CD4-positive, alpha-beta memory T cell (primary cell): Measurements from ENCODE around the gene RABL3. TPM values are rescaled to one million over a fixed set of nuclear protein-coding genes. Genes with fewer than 3 reads are reported as not detected.
A peak's percentile ranks its signal among the peaks of the same experiment; 100 is the strongest.

Experiments used
- CTCF ChIA-PET: fragments of 350-600 bp; sonication (Branson Sonifier 250); formaldehyde crosslinking; loops from one replicate; lab custom pipeline; 2021; ENCODE audit warnings: inconsistent platforms; ENCODE audit not compliant: partially characterized antibody; lab: Charles Lee
- POLR2A ChIA-PET: fragments of 350-600 bp; sonication (Branson Sonifier 250); formaldehyde crosslinking; loops from one replicate; lab custom pipeline; 2021; ENCODE audit not compliant: partially characterized antibody; lab: Charles Lee
- DNase-seq, 5 donors: peaks; one replicate each; pipeline versions ENCODE4 v3.0.0 to v3.0.0-alpha.2; 2020 to 2022; ENCODE audit warnings: mixed read lengths in 1 of 5
- H3K27ac ChIP-seq: one replicate; pipeline ENCODE4 v1.7.0; 2013; ENCODE audit warnings: low read depth, low read length
- H3K27me3 ChIP-seq: 2 replicates; pipeline ENCODE4 v1.7.0; 2013; ENCODE audit warnings: mild to moderate bottlenecking, low read length, moderate library complexity; ENCODE audit not compliant: insufficient read depth
- H3K36me3 ChIP-seq: 2 replicates; pipeline ENCODE4 v1.7.0; 2013; ENCODE audit warnings: mild to moderate bottlenecking, low read length, moderate library complexity; ENCODE audit not compliant: insufficient read depth
- H3K4me1 ChIP-seq: 2 replicates; pipeline ENCODE4 v1.7.0; 2013; ENCODE audit warnings: mild to moderate bottlenecking, low read length, moderate library complexity; ENCODE audit not compliant: insufficient read depth
- H3K4me3 ChIP-seq, 2 donors: one replicate each; pipeline ENCODE4 v1.7.0; 2013; ENCODE audit warnings: low read length in 2 of 2, mild to moderate bottlenecking in 1 of 2
- H3K9me3 ChIP-seq, 2 donors: one replicate each; pipeline ENCODE4 v1.7.0; 2013; ENCODE audit warnings: low read length in 2 of 2, control low read depth in 1 of 2; ENCODE audit not compliant: control insufficient read depth in 1 of 2
- H3K27ac Mint-ChIP-seq, 7 donors: one replicate each; pipeline ENCODE4 v1.8.0; 2020 to 2021; ENCODE audit warnings: mixed read lengths in 7 of 7, mild to moderate bottlenecking in 6 of 7, inconsistent platforms in 3 of 7, moderate library complexity in 3 of 7
- H3K27me3 Mint-ChIP-seq, 2 donors: one replicate each; pipeline ENCODE4 v1.8.0; 2020 to 2021; ENCODE audit warnings: mixed read lengths in 2 of 2
- H3K36me3 Mint-ChIP-seq, 2 donors: one replicate each; pipeline ENCODE4 v1.8.0; 2020 to 2021; ENCODE audit warnings: mixed read lengths in 2 of 2, inconsistent platforms in 1 of 2, mild to moderate bottlenecking in 1 of 2
- H3K4me1 Mint-ChIP-seq, 4 donors: one replicate each; pipeline ENCODE4 v1.8.0; 2020 to 2021; ENCODE audit warnings: mixed read lengths in 4 of 4, mild to moderate bottlenecking in 1 of 4
- H3K4me3 Mint-ChIP-seq, 8 donors: one replicate each; pipeline ENCODE4 v1.8.0; 2020 to 2021; ENCODE audit warnings: mixed read lengths in 8 of 8, mild to moderate bottlenecking in 7 of 8, moderate library complexity in 6 of 8, inconsistent platforms in 3 of 8
- H3K9me3 Mint-ChIP-seq, 8 donors: one replicate each; pipeline ENCODE4 v1.8.0; 2020 to 2021; ENCODE audit warnings: mixed read lengths in 8 of 8, mild to moderate bottlenecking in 5 of 8, inconsistent platforms in 3 of 8, moderate library complexity in 1 of 8
- intact Hi-C: fragments of 100-400 bp; cut with micrococcal nuclease; formaldehyde crosslinking; loops from one replicate; pipeline ENCODE4 v1.15.1; 2023
- polyA plus RNA-seq, 2 donors: library from polyadenylated mRNA; unstranded; fragments of 300-500 nt; fragmentation: Illumina TruSeq; gene quantifications; one replicate each; pipeline ENCODE4 v1.2.3, GENCODE V29; 2021
- total RNA-seq, 2 experiments: library from RNA; stranded (reverse); gene quantifications; one replicate each; pipeline ENCODE4 v1.2.3, GENCODE V29; 2021

The RABL3 gene
- total and polyA plus RNA-seq, 4 experiments from 2014 or later, result 31.9 to 37.4 (median 33.9) TPM

GRCh38 chr3:120689395-120689794 lies 52.9 kb downstream of the RABL3 start:
- no peaks in the 10 kb centered on the region for H3K9me3 ChIP-seq
- CTCF ChIA-PET, result no interaction called here
- no peak overlapping the region for H3K4me3 Mint-ChIP-seq

GRCh38 chr3:120688121-120688520 lies 54.2 kb downstream of the RABL3 start:
- H3K36me3 ChIP-seq, result no peaks in the 10 kb centered on the region
- CTCF ChIA-PET, result no interaction called here
- no peaks in the 10 kb centered on the region for H3K4me1 Mint-ChIP-seq
- POLR2A ChIA-PET, result interaction anchor here (1.1 kb wide), 1 partner anchor 31 kb away, joined by 3 read pairs; no protein-coding TSS in a partner anchor
- H3K4me3 ChIP-seq, result no peak overlapping the region
- intact Hi-C loops, result no loop called here
- H3K4me1 ChIP-seq, result no peaks in the 10 kb centered on the region
- H3K9me3 Mint-ChIP-seq, result no peaks in the 10 kb centered on the region
- H3K9me3 ChIP-seq, result no peaks in the 10 kb centered on the region
- no peak for DNase-seq
- no peaks in the 10 kb centered on the region for H3K27me3 ChIP-seq
- H3K27me3 Mint-ChIP-seq, result no peaks in the 10 kb centered on the region
- no peak overlapping the region for H3K27ac Mint-ChIP-seq
- H3K27ac ChIP-seq, result no peak overlapping the region
- peaks cover 33 to 35% of the 10 kb centered on the region in 2 donors for H3K36me3 Mint-ChIP-seq
- H3K4me3 Mint-ChIP-seq, result no peak overlapping the region

More at GRCh38 chr3:120689395-120689794, 52.9 kb downstream of the RABL3 start:
- H3K27ac ChIP-seq, result no peak overlapping the region
- no peak overlapping the region for H3K4me3 ChIP-seq
- H3K9me3 Mint-ChIP-seq, result no peaks in the 10 kb centered on the region
- no peak for DNase-seq
- POLR2A ChIA-PET, result no interaction called here
- no peaks in the 10 kb centered on the region for H3K4me1 ChIP-seq
- H3K27me3 Mint-ChIP-seq, result no peaks in the 10 kb centered on the region
- intact Hi-C loops, result no loop called here
- peaks cover 38 to 41% of the 10 kb centered on the region in 2 donors for H3K36me3 Mint-ChIP-seq
- peak overlapping the region in 2 of 7 donors; percentile 62 to 63 for H3K27ac Mint-ChIP-seq
- H3K4me1 Mint-ChIP-seq, result no peaks in the 10 kb centered on the region
- H3K27me3 ChIP-seq, result no peaks in the 10 kb centered on the region
- H3K36me3 ChIP-seq, result no peaks in the 10 kb centered on the region

- Histone ChIP-seq H3K9me3 (no peaks in the 10 kb centered on the region), H3K27me3 (no peaks in the 10 kb centered on the region), H3K4me3 (no peak overlapping the region), H3K36me3 (no peaks in the 10 kb centered on the region), H3K27ac (no peak overlapping the region), H3K4me1 (no peaks in the 10 kb centered on the region)
- ChIA-PET POLR2A (no interaction called here), CTCF (interaction anchor here (0.9 kb wide), 1 partner anchor 14 kb away, joined by 3 read pairs; no protein-coding TSS in a partner anchor)
- peaks cover 21 to 25% of the 10 kb centered on the region in 2 donors for H3K36me3 Mint-ChIP-seq
- no peak overlapping the region for H3K27ac Mint-ChIP-seq
- H3K4me3 Mint-ChIP-seq, result no peak overlapping the region
- DNase-seq, result no peak
- intact Hi-C loops, result no loop called here
- no peaks in the 10 kb centered on the region for H3K27me3 Mint-ChIP-seq
- H3K9me3 Mint-ChIP-seq, result no peaks in the 10 kb centered on the region
- peaks cover 0 to 1% (median 0%) of the 10 kb centered on the region in 4 donors for H3K4me1 Mint-ChIP-seq
These were observed 56.9 kb downstream of the RABL3 start for GRCh38 chr3:120685411-120685810.

GRCh38 chr3:120684896-120685295 lies 57.4 kb downstream of the RABL3 start:
- H3K36me3 Mint-ChIP-seq, result peaks cover 21 to 24% of the 10 kb centered on the region in 2 donors
- H3K27me3 Mint-ChIP-seq, result no peaks in the 10 kb centered on the region
- Histone ChIP-seq H3K27me3 (no peaks in the 10 kb centered on the region), H3K9me3 (no peaks in the 10 kb centered on the region), H3K4me3 (no peak overlapping the region), H3K36me3 (no peaks in the 10 kb centered on the region), H3K27ac (no peak overlapping the region), H3K4me1 (no peaks in the 10 kb centered on the region)
- H3K4me1 Mint-ChIP-seq, result peaks cover 0 to 1% (median 0%) of the 10 kb centered on the region in 4 donors
- H3K4me3 Mint-ChIP-seq, result no peak overlapping the region
- peak overlapping the region in 1 of 7 donors; percentile 49 for H3K27ac Mint-ChIP-seq
- ChIA-PET POLR2A (no interaction called here), CTCF (interaction anchor here (0.9 kb wide), 1 partner anchor 14 kb away, joined by 3 read pairs; no protein-coding TSS in a partner anchor)
- intact Hi-C loops, result no loop called here
- no peaks in the 10 kb centered on the region for H3K9me3 Mint-ChIP-seq
- no peak for DNase-seq

- DNase-seq, result no peak
- H3K27me3 Mint-ChIP-seq, result no peaks in the 10 kb centered on the region
- no peaks in the 10 kb centered on the region for H3K9me3 Mint-ChIP-seq
- POLR2A ChIA-PET, result no interaction called here
- Histone ChIP-seq H3K27me3 (no peaks in the 10 kb centered on the region), H3K27ac (no peak overlapping the region), H3K4me1 (peaks cover 2% of the 10 kb centered on the region), H3K9me3 (no peaks in the 10 kb centered on the region), H3K4me3 (no peak overlapping the region), H3K36me3 (no peaks in the 10 kb centered on the region)
- peak overlapping the region in 1 of 7 donors; percentile 59 for H3K27ac Mint-ChIP-seq
- H3K4me3 Mint-ChIP-seq, result no peak overlapping the region
- intact Hi-C loops, result no loop called here
- peaks cover 0 to 1% (median 0%) of the 10 kb centered on the region in 4 donors for H3K4me1 Mint-ChIP-seq
- CTCF ChIA-PET, result no interaction called here
- peaks cover 14 to 15% of the 10 kb centered on the region in 2 donors for H3K36me3 Mint-ChIP-seq
These were observed 58.5 kb downstream of the RABL3 start for GRCh38 chr3:120683671-120684301.

- H3K4me3 ChIP-seq, result no peak overlapping the region
- H3K4me1 ChIP-seq, result peaks cover 8% of the 10 kb centered on the region
- Mint-ChIP-seq H3K9me3 (peaks cover 0 to 2% (median 0%) of the 10 kb centered on the region in 8 donors), H3K36me3 (peaks cover 13 to 14% of the 10 kb centered on the region in 2 donors), H3K27me3 (no peaks in the 10 kb centered on the region), H3K4me1 (peaks cover 0 to 5% (median 3%) of the 10 kb centered on the region in 4 donors), H3K27ac (peak overlapping the region in 1 of 7 donors; percentile 35), H3K4me3 (no peak overlapping the region)
- DNase-seq, result no peak
- no peak overlapping the region for H3K27ac ChIP-seq
- POLR2A ChIA-PET, result no interaction called here
- CTCF ChIA-PET, result no interaction called here
- intact Hi-C loops, result no loop called here
- no peaks in the 10 kb centered on the region for H3K9me3 ChIP-seq
- no peaks in the 10 kb centered on the region for H3K36me3 ChIP-seq
- no peaks in the 10 kb centered on the region for H3K27me3 ChIP-seq
These were observed 59.1 kb downstream of the RABL3 start for GRCh38 chr3:120683213-120683612.

GRCh38 chr3:120682095-120682681 lies 60.1 kb downstream of the RABL3 start, which contains the start of gene HGD:
Gene HGD (minus strand): TSS chr3:120682239. CDS start chr3:120682111, 128 bp downstream.
- CTCF ChIA-PET, result no interaction called here
- Histone ChIP-seq H3K27me3 (no peaks in the 10 kb centered on the region), H3K9me3 (no peaks in the 10 kb centered on the region), H3K4me1 (peaks cover 8% of the 10 kb centered on the region), H3K36me3 (no peaks in the 10 kb centered on the region), H3K27ac (no peak within 1 kb of the TSS), H3K4me3 (no peak within 1 kb of the TSS)
- H3K27ac Mint-ChIP-seq, result peak within 1 kb of the TSS in 1 of 7 donors; percentile 83
- H3K9me3 Mint-ChIP-seq, result peaks cover 0 to 11% (median 5%) of the 10 kb centered on the region in 8 donors
- peaks cover 0 to 1% of the 10 kb centered on the region in 2 donors for H3K27me3 Mint-ChIP-seq
- peaks cover 0 to 5% (median 4%) of the 10 kb centered on the region in 4 donors for H3K4me1 Mint-ChIP-seq
- H3K36me3 Mint-ChIP-seq, result peaks cover 13 to 19% of the 10 kb centered on the region in 2 donors
- intact Hi-C loops, result no loop called here
- DNase-seq, result no peak
- no peak within 1 kb of the TSS for H3K4me3 Mint-ChIP-seq
- POLR2A ChIA-PET, result interaction anchor here (0.5 kb wide), 1 partner anchor 37 kb away, joined by 3 read pairs; no protein-coding TSS in a partner anchor
